Right lobe of liver (tissue), 6 donors: ENCODE results near the gene RING1. TPM values are rescaled to one million over a fixed set of nuclear protein-coding genes. Genes with fewer than 3 reads are reported as not detected.

Experiments used
- ATAC-seq, 4 donors: fragments of 200-7000 bp; cut with Tn5 transposase; one replicate each; pipeline ENCODE4 v1.9.1; 2020; ENCODE audit warnings: mild to moderate bottlenecking in 4 of 4, moderate library complexity in 4 of 4
- DNase-seq, 3 donors: peaks; one replicate each; pipeline ENCODE4 v3.0.0-alpha.2; 2020
- H3K27ac ChIP-seq, 3 donors: fragments of 200-600 bp; one replicate each; pipeline ENCODE4 v1.8.0; 2022
- H3K27me3 ChIP-seq, 2 donors: fragments of 200-600 bp; one replicate each; pipeline ENCODE4 v1.8.0; 2022
- H3K36me3 ChIP-seq, 4 donors: fragments of 200-600 bp; sonication (generic) in 1 of 4; one replicate each; pipeline versions ENCODE4 v1.5.1 to v1.8.0; 2017 to 2022; ENCODE audit warnings: control low read depth in 1 of 4
- H3K4me1 ChIP-seq, 4 donors: fragments of 200-600 bp; sonication (generic) in 1 of 4; one replicate each; pipeline versions ENCODE4 v1.5.1 to v1.8.0; 2017 to 2022; ENCODE audit warnings: control low read depth in 1 of 4
- H3K4me3 ChIP-seq, 3 donors: fragments of 200-600 bp; one replicate each; pipeline ENCODE4 v1.8.0; 2022
- H3K9me3 ChIP-seq, 4 donors: fragments of 200-600 bp; sonication (generic) in 1 of 4; one replicate each; pipeline versions ENCODE4 v1.5.1 to v1.8.0; 2017 to 2022; ENCODE audit warnings: control low read depth in 1 of 4
- POLR2A ChIP-seq: fragments of 450-650 bp; IDR thresholded peaks from one replicate; pipeline ENCODE4 v1.6.1; 2017; ENCODE audit warnings: antibody characterized with exemption, mild to moderate bottlenecking
- WGBS: methylation state at CpG from one replicate; pipeline ENCODE4 v1.1.6; 2018; ENCODE audit warnings: low coverage, low lambda C conversion rate; ENCODE audit not compliant: insufficient coverage; ENCODE audit errors: missing lambda C conversion rate; 5-methylcytosine and 5-hydroxymethylcytosine counted together
- intact Hi-C, 2 donors: fragments of 100-400 bp; cut with DNase I; formaldehyde crosslinking; loops; one replicate each; pipeline versions ENCODE4 v1.11.2 to v1.14.1; 2022
- total RNA-seq, 6 experiments: library from RNA; depleted of rRNA in 2 of 6; stranded (reverse); fragments of >200 nt in 2 of 6; fragmentation: NEBNext Ultra II Directional in 3 of 6; extraction: Animal tissue kit (Norgen Biotek cat#: 25700) in 3 of 6; gene quantifications; one replicate each; pipeline versions ENCODE4 v1.1.0 to v1.2.4, GENCODE V29; 2016 to 2023
- TF ChIP-seq, protein P1 (sequence below), 4 donors: fragments of 200-600 bp in 3 of 4; fragments of 450-650 bp in 1 of 4; IDR thresholded peaks; one replicate each; pipeline versions ENCODE4 v1.5.1 to v1.8.0; 2016 to 2022; ENCODE audit warnings: antibody characterized with exemption in 4 of 4, mild to moderate bottlenecking in 2 of 4
- donor health status: DM: no; HTN: yes; CAD: no.
- donor health status: DM: no; HTN: no; CAD: no.
- donor health status: DM: no; HTN: no; CAD: no.
- donor health status: DM: no; HTN: yes; CAD: no.
- donor health status: DM: no; HTN: yes; CAD: no.

Gene RING1
- total RNA-seq, 6 experiments from 2014 or later: 7.5 to 21.3 (median 19.7) TPM

DNA sequence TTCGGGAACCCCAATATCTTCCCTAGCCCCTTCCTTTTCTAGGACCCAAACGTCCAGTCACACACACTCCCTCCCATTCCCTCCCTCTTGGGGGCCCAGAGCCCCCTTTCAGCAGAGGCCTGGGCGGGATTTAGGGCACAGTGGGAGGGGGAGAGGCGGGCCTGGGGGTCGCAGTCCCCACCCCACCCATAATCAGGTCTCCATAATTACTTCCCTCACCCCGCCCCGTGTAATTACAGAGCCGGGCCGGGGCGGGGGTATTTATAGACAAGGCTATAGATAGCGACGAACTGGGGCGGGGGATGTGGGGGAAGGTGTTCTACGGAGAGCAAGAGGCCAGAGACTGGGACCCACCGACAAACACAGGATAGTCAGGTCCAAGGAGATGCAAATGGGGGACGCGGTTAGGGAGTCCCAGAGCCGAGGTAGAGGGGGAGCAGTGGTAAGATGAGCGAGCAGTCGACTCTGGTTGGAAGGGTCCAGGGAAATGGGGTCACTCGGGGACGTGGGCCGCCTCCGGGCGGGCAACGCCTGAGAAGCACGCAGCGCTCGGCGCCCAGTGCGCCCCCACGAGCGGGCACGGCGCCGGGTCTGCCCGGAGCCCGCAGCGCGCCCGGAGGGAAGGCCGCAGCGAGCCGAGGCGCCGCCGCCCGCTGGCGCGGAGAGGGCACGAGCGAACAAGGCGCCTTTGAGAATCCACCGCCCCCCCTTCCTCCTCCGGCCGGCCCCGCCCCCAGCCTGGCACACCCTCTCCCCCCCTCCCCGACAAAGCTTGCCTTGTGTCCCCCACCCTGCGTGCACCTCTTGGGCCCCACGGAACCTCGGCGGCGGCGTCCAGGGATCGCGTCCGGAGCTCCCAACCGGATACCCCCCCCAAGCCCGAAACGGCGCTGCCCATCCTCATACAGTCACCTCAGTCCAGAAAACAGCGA lies 15.4 kb upstream of the RING1 start:
- DNase-seq (peak in 2 of 3 donors; percentile 41 to 57), ATAC-seq (peak in 1 of 4 donors; percentile 4)
- Histone ChIP-seq H3K9me3 (no peaks in the 10 kb centered on the region), H3K27me3 (no peaks in the 10 kb centered on the region), H3K27ac (no peak overlapping the region), H3K36me3 (peaks cover 0 to 31% (median 17%) of the 10 kb centered on the region in 4 donors), H3K4me3 (peak overlapping the region in 2 of 3 donors; percentile 12 to 26), H3K4me1 (peaks cover 0 to 17% (median 8%) of the 10 kb centered on the region in 4 donors)
- TF ChIP-seq, protein P1, sequence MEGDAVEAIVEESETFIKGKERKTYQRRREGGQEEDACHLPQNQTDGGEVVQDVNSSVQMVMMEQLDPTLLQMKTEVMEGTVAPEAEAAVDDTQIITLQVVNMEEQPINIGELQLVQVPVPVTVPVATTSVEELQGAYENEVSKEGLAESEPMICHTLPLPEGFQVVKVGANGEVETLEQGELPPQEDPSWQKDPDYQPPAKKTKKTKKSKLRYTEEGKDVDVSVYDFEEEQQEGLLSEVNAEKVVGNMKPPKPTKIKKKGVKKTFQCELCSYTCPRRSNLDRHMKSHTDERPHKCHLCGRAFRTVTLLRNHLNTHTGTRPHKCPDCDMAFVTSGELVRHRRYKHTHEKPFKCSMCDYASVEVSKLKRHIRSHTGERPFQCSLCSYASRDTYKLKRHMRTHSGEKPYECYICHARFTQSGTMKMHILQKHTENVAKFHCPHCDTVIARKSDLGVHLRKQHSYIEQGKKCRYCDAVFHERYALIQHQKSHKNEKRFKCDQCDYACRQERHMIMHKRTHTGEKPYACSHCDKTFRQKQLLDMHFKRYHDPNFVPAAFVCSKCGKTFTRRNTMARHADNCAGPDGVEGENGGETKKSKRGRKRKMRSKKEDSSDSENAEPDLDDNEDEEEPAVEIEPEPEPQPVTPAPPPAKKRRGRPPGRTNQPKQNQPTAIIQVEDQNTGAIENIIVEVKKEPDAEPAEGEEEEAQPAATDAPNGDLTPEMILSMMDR (IDR thresholded peaks at IDR 0.05): no peak
- no peak for TF ChIP-seq POLR2A
- 6% methylated on average over 41 of the region's 72 CpGs for WGBS
- intact Hi-C loops: no loop called here

DNA sequence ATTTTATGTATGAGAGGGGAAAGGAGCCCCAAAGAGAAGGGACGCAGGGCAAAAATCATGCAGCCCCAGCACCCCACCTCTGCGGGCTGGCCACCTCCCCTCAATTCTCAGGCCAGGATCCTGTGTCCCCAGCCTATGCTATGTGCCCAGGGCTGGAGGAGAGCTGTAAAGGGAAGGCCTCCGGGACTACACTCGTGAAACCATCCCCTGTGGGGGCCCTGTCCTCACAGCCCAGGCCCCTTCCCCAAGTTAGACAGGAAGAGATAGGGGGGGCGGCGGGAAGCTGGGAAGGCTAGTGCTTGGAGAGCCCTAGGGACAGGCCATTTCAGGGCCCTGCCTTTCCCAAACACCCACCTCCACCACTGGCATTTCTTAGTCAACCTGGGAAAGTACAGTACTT lies 14.7 kb upstream of the RING1 start:
- peaks cover 0 to 31% (median 17%) of the 10 kb centered on the region in 4 donors for H3K36me3 ChIP-seq
- H3K27ac ChIP-seq: no peak overlapping the region
- no CpG with 5 or more reads among the region's 6 CpGs for WGBS
- ATAC-seq: no peak
- peak in 1 of 3 donors; percentile 43 for DNase-seq
- TF ChIP-seq, protein P1 (IDR thresholded peaks at IDR 0.05): no peak
- TF ChIP-seq POLR2A: no peak
- intact Hi-C loops: no loop called here
- no peak overlapping the region for H3K4me3 ChIP-seq
- H3K4me1 ChIP-seq: peaks cover 0 to 23% (median 11%) of the 10 kb centered on the region in 4 donors
- H3K27me3 ChIP-seq: no peaks in the 10 kb centered on the region
- no peaks in the 10 kb centered on the region for H3K9me3 ChIP-seq

DNA sequence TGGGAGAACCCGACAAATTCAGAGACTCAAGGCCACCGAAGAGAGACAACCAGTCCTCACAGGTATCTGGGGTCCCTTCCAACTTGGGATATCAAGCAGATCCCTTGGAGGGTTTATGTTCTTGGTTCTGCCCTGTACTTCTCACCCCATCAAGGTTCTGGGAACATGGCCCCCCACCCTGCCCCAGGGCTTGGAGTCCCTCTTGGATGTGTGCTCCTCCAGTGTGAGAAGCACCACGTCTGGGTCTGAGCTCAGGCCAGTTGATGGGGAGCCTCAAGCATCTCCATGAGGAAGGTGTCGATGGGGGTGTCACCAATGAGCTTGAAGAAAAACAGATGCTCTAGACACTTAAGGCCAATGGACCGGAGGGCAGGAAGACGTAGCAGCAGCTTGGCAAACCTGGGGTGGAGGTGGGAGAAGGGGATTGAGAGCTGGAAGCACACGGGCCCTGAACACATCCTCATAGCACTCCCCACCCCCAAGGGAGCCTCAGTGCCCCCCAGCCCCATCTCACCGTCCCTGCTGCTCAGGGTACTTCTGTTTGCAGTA lies 13.8 kb upstream of the RING1 start:
- DNase-seq (peak in 1 of 3 donors; percentile 32), ATAC-seq (no peak)
- Histone ChIP-seq H3K4me3 (no peak overlapping the region), H3K36me3 (peaks cover 0 to 31% (median 17%) of the 10 kb centered on the region in 4 donors), H3K9me3 (no peaks in the 10 kb centered on the region), H3K27me3 (no peaks in the 10 kb centered on the region), H3K4me1 (peaks cover 0 to 31% (median 14%) of the 10 kb centered on the region in 4 donors), H3K27ac (no peak overlapping the region)
- no peak for TF ChIP-seq POLR2A
- TF ChIP-seq, protein P1 (IDR thresholded peaks at IDR 0.05): no peak
- WGBS: 81% methylated on average over 4 of the region's 8 CpGs
- intact Hi-C loops: no loop called here

DNA sequence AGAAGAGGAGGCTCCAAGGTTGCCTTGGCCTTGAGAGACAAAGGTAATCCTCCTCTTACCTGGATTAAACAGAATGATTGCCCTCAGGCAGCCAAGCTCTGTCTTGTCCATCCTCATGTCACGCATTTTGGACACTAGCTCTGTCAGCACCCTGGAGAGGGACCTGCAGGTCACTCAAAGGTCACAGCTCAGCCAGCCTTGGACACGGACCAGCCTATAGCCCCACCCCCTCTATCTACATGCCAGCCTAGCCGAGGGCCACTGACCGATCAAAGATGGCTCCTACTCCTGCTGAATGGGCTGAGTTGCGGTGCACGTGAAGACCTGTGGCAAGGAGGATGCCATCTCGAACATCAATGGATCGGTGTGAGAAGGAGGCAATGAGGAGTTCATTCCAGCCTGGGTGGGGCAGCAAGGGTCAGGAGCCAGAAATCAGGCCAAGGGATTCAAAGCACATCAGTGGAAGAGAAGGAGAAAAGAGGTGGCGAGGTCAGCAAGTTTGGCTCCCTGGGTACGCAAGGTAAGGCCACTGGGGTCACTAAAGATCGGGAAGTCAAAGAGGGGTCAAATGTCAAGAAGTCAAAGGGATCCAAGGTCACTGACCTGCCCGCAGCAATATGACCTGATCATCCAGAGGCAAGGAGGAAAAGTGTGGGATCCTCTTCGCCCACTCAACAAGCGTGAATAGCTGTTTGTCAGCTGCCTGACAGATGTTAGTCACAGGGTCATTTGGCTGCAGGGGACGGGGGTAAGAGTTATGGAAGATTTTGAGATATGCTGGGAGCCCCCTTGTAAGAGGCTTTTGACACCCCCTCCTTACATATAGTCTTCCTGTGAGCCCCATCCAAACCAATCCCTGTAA lies 12.8 kb upstream of the RING1 start:
- Histone ChIP-seq H3K4me3 (no peak overlapping the region), H3K27me3 (no peaks in the 10 kb centered on the region), H3K27ac (no peak overlapping the region), H3K9me3 (no peaks in the 10 kb centered on the region), H3K36me3 (peaks cover 0 to 31% (median 17%) of the 10 kb centered on the region in 4 donors), H3K4me1 (peaks cover 0 to 34% (median 14%) of the 10 kb centered on the region in 4 donors)
- ATAC-seq (peak; percentile 44 to 57 (median 50)), DNase-seq (peak; percentile 55 to 82 (median 81))
- WGBS: 54% methylated on average over 7 of the region's 15 CpGs
- intact Hi-C loops: no loop called here
- no peak for TF ChIP-seq POLR2A
- TF ChIP-seq, protein P1 (IDR thresholded peaks at IDR 0.05): no peak
